Stimulated activated naive B cell treated with anti-CD40 and anti-IgM and Interleukin-4, amounts not matched to agents 10 μg/mL and 1 μg/mL and 100 μg/mL, for 72 hours (primary cell): ENCODE data around the gene FXYD5.
"Not testable (repeated sequence)": the region's sequence is repeated elsewhere in the genome, so short reads cannot be mapped to it uniquely, and the experiment has no call there.

Experiments used
- ATAC-seq, 2 donors: fragments of 150-1000 bp; cut with Tn5 transposase; replicated peaks; 2 replicates each; pipeline ENCODE4 v1.10.0; 2021; ENCODE audit warnings: moderate library complexity in 1 of 2
- DNase-seq: peaks from one replicate; pipeline ENCODE4 v3.0.0; 2021
- H3K27ac Mint-ChIP-seq: one replicate; pipeline ENCODE4 v1.8.0; 2022; ENCODE audit warnings: mild to moderate bottlenecking, mixed read lengths
- H3K27me3 Mint-ChIP-seq, 2 donors: one replicate each; pipeline ENCODE4 v1.8.0; 2022; ENCODE audit warnings: mixed read lengths in 2 of 2
- H3K36me3 Mint-ChIP-seq, 2 donors: one replicate each; pipeline ENCODE4 v1.8.0; 2022; ENCODE audit warnings: mixed read lengths in 2 of 2, mild to moderate bottlenecking in 1 of 2
- H3K4me1 Mint-ChIP-seq, 2 donors: one replicate each; pipeline ENCODE4 v1.8.0; 2022; ENCODE audit warnings: mixed read lengths in 2 of 2, mild to moderate bottlenecking in 1 of 2
- H3K4me3 Mint-ChIP-seq, 2 donors: one replicate each; pipeline ENCODE4 v1.8.0; 2022; ENCODE audit warnings: mild to moderate bottlenecking in 2 of 2, mixed read lengths in 2 of 2, moderate library complexity in 1 of 2
- H3K9me3 Mint-ChIP-seq, 2 donors: one replicate each; pipeline ENCODE4 v1.8.0; 2022; ENCODE audit warnings: mixed read lengths in 2 of 2, mild to moderate bottlenecking in 1 of 2

The FXYD5 gene

GRCh38 chr19:35151273-35152065 lies 3.1 kb upstream of the FXYD5 start:
- Mint-ChIP-seq H3K36me3 (peaks cover 14 to 17% of the 10 kb centered on the region in 2 donors), H3K4me1 (peaks cover 24 to 52% of the 10 kb centered on the region in 2 donors), H3K9me3 (no peaks in the 10 kb centered on the region), H3K4me3 (no peak overlapping the region), H3K27me3 (peaks cover 0 to 5% of the 10 kb centered on the region in 2 donors), H3K27ac (no peak overlapping the region)
- ATAC-seq (no peak), DNase-seq (no peak)

GRCh38 chr19:35153129-35153522 lies 1.4 kb upstream of the FXYD5 start:
- H3K4me1 Mint-ChIP-seq: peaks cover 25 to 62% of the 10 kb centered on the region in 2 donors
- peak overlapping the region; percentile 94 to 96 for H3K4me3 Mint-ChIP-seq
- H3K27ac Mint-ChIP-seq: peak overlapping the region; percentile 51
- H3K27me3 Mint-ChIP-seq, H3K9me3 Mint-ChIP-seq, ATAC-seq, DNase-seq: not testable (repeated sequence)
- peaks cover 22 to 30% of the 10 kb centered on the region in 2 donors for H3K36me3 Mint-ChIP-seq

- Mint-ChIP-seq H3K4me3 (peak overlapping the region; percentile 94 to 96), H3K4me1 (peaks cover 26 to 69% of the 10 kb centered on the region in 2 donors), H3K27me3 (peaks cover 0 to 5% of the 10 kb centered on the region in 2 donors), H3K9me3 (no peaks in the 10 kb centered on the region), H3K27ac (peak overlapping the region; percentile 96), H3K36me3 (peaks cover 30 to 38% of the 10 kb centered on the region in 2 donors)
- ATAC-seq (peak; percentile 71 to 73), DNase-seq (peak; percentile 58)
Observed at GRCh38 chr19:35153701-35154524, 622 bp upstream of the FXYD5 start.

- H3K9me3 Mint-ChIP-seq: peaks cover 0 to under 1% of the 10 kb centered on the region in 2 donors
- H3K4me3 Mint-ChIP-seq: peak overlapping the region; percentile 94 to 96
- peaks cover 0 to 5% of the 10 kb centered on the region in 2 donors for H3K27me3 Mint-ChIP-seq
- H3K4me1 Mint-ChIP-seq: peaks cover 27 to 67% of the 10 kb centered on the region in 2 donors
- peak overlapping the region; percentile 96 for H3K27ac Mint-ChIP-seq
- peaks cover 38 to 52% of the 10 kb centered on the region in 2 donors for H3K36me3 Mint-ChIP-seq
- DNase-seq: no peak
- peak; percentile 38 to 41 for ATAC-seq
Observed at GRCh38 chr19:35155441-35155840, 906 bp downstream of the FXYD5 start.

GRCh38 chr19:35155981-35156672 lies 1.6 kb downstream of the FXYD5 start:
- peaks cover 0 to 5% of the 10 kb centered on the region in 2 donors for H3K27me3 Mint-ChIP-seq
- H3K9me3 Mint-ChIP-seq: peaks cover under 1 to 2% of the 10 kb centered on the region in 2 donors
- H3K27ac Mint-ChIP-seq: peak overlapping the region; percentile 96
- ATAC-seq (no peak), DNase-seq (no peak)
- peaks cover 42 to 58% of the 10 kb centered on the region in 2 donors for H3K36me3 Mint-ChIP-seq
- H3K4me3 Mint-ChIP-seq: peak overlapping the region; percentile 94 to 96
- peaks cover 30 to 66% of the 10 kb centered on the region in 2 donors for H3K4me1 Mint-ChIP-seq

GRCh38 chr19:35156673-35157014 lies 2.1 kb downstream of the FXYD5 start:
- DNase-seq (no peak), ATAC-seq (no peak)
- peaks cover 0 to 5% of the 10 kb centered on the region in 2 donors for H3K27me3 Mint-ChIP-seq
- H3K9me3 Mint-ChIP-seq: peaks cover 2 to 5% of the 10 kb centered on the region in 2 donors
- H3K4me1 Mint-ChIP-seq: peaks cover 33 to 67% of the 10 kb centered on the region in 2 donors
- H3K36me3 Mint-ChIP-seq: peaks cover 48 to 63% of the 10 kb centered on the region in 2 donors
- peak overlapping the region; percentile 74 for H3K27ac Mint-ChIP-seq
- peak overlapping the region; percentile 94 to 96 for H3K4me3 Mint-ChIP-seq

- ATAC-seq (no peak), DNase-seq (no peak)
- Mint-ChIP-seq H3K36me3 (peaks cover 55 to 71% of the 10 kb centered on the region in 2 donors), H3K4me3 (no peak overlapping the region), H3K27me3 (peaks cover 0 to 1% of the 10 kb centered on the region in 2 donors), H3K4me1 (peaks cover 32 to 61% of the 10 kb centered on the region in 2 donors), H3K9me3 (peaks cover 5 to 8% of the 10 kb centered on the region in 2 donors), H3K27ac (no peak overlapping the region)
Observed at GRCh38 chr19:35157431-35157830, 2.9 kb downstream of the FXYD5 start.

- Mint-ChIP-seq H3K4me1 (peaks cover 26 to 59% of the 10 kb centered on the region in 2 donors), H3K36me3 (peaks cover 76 to 93% of the 10 kb centered on the region in 2 donors), H3K27ac (no peak overlapping the region)
Observed at GRCh38 chr19:35159606-35160005, 5.1 kb downstream of the FXYD5 start.

GRCh38 chr19:35160629-35161433 lies 6.3 kb downstream of the FXYD5 start:
- no peaks in the 10 kb centered on the region for H3K27me3 Mint-ChIP-seq
- peaks cover 26 to 56% of the 10 kb centered on the region in 2 donors for H3K4me1 Mint-ChIP-seq
- H3K4me3 Mint-ChIP-seq: peak overlapping the region in 1 of 2 donors; percentile 8
- peak in 1 of 2 donors; percentile 39 for ATAC-seq
- H3K9me3 Mint-ChIP-seq: peaks cover 14 to 19% of the 10 kb centered on the region in 2 donors
- H3K36me3 Mint-ChIP-seq: peaks cover 79 to 93% of the 10 kb centered on the region in 2 donors
- H3K27ac Mint-ChIP-seq: peak overlapping the region; percentile 83
- DNase-seq: no peak

More at GRCh38 chr19:35159606-35160005, 5.1 kb downstream of the FXYD5 start:
- DNase-seq (no peak), ATAC-seq (no peak)
- Mint-ChIP-seq H3K27me3 (no peaks in the 10 kb centered on the region), H3K4me3 (no peak overlapping the region), H3K9me3 (peaks cover 10 to 15% of the 10 kb centered on the region in 2 donors)

GRCh38 chr19:35161434-35161743 lies 6.9 kb downstream of the FXYD5 start:
- ATAC-seq: no peak
- peaks cover 15 to 25% of the 10 kb centered on the region in 2 donors for H3K9me3 Mint-ChIP-seq
- peaks cover 79 to 93% of the 10 kb centered on the region in 2 donors for H3K36me3 Mint-ChIP-seq
- H3K27me3 Mint-ChIP-seq: no peaks in the 10 kb centered on the region
- H3K4me3 Mint-ChIP-seq: no peak overlapping the region
- no peak overlapping the region for H3K27ac Mint-ChIP-seq
- peaks cover 22 to 53% of the 10 kb centered on the region in 2 donors for H3K4me1 Mint-ChIP-seq
- no peak for DNase-seq

- ATAC-seq (no peak), DNase-seq (no peak)
- Mint-ChIP-seq H3K27me3 (no peaks in the 10 kb centered on the region), H3K36me3 (peaks cover 83 to 96% of the 10 kb centered on the region in 2 donors), H3K4me1 (peaks cover 30 to 60% of the 10 kb centered on the region in 2 donors), H3K9me3 (peaks cover 17 to 27% of the 10 kb centered on the region in 2 donors), H3K4me3 (no peak overlapping the region), H3K27ac (peak overlapping the region; percentile 56)
Observed at GRCh38 chr19:35162471-35163326, 8.2 kb downstream of the FXYD5 start.

- Mint-ChIP-seq H3K4me3 (no peak overlapping the region), H3K36me3 (peaks cover 76 to 95% of the 10 kb centered on the region in 2 donors), H3K27me3 (no peaks in the 10 kb centered on the region), H3K9me3 (peaks cover 17 to 27% of the 10 kb centered on the region in 2 donors), H3K27ac (no peak overlapping the region), H3K4me1 (peaks cover 38 to 65% of the 10 kb centered on the region in 2 donors)
- DNase-seq: no peak
- no peak for ATAC-seq
Observed at GRCh38 chr19:35164418-35164817, 9.9 kb downstream of the FXYD5 start.
